Endothelial cell of coronary artery (primary cell): ENCODE measurements around the gene EIF5AL1. TPM values are rescaled to one million over a fixed set of nuclear protein-coding genes. Genes with fewer than 3 reads are reported as not detected.

Source experiments
- total RNA-seq: library from RNA; depleted of rRNA; stranded (reverse); fragments of >200 nt; gene quantifications from 2 replicates; pipeline ENCODE4 v1.2.3, GENCODE V29; 2014

Gene EIF5AL1
- 0.38 and 0.45 TPM in 2 replicates for total RNA-seq

DNA sequence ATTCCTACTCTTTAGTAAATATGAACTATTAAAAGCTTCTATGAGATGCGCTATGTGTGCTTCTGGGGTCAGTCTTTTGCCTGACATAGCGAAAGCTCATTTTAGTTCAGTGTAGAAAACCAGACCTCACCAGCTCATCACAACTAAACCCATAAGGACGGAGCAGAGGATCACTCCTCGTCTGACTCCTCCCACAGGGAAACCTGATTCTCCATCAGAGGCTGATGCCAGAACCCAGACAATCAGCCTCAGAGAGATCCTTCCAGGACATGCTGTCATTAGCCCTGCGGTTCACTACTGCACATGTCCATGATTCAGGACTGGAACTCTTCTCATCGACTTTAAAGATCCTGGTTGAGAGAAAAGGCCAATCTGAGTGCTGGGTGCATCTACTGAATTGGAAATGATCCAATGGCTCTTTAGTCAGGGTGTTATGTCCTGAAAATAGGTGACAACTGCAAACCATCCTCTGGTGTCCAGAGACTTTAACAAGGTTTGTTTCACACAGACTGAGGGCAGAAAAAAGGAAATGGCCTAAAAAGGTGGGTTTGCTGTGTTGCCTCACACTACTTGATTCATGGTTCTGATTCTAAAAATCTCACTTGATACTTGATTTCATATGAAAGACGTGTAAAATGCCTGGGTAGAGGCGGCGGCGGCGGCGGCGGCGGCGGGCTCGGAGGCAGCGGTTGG, at the start of gene EIF5AL1:
Gene EIF5AL1, plus strand, starts transcription at position 643 of the 693 bp plus-strand sequence. CDS start 117 bp downstream, outside the sequence.

GRCh38 chr10:79560160-79560709, 47.9 kb downstream of the EIF5AL1 start, which contains the start of gene SFTPA2:
TSS of gene SFTPA2 (minus strand) at chr10:79560407. CDS start at chr10:79559483, 924 bp downstream.

Other genes starting within 250 kb of the EIF5AL1 start
- 16.0 and 17.3 TPM in 2 replicates for gene PPIF, start 165.1 kb upstream of the EIF5AL1 start, total RNA-seq
- 2.8 and 4.9 TPM in 2 replicates for gene ZCCHC24, start 66.9 kb upstream of the EIF5AL1 start, total RNA-seq
- not detected in 2 replicates for gene SFTPA2, start 47.9 kb downstream of the EIF5AL1 start, total RNA-seq
- not detected in 2 replicates for gene SFTPA1, start 98.4 kb downstream of the EIF5AL1 start, total RNA-seq
- 0.09 TPM in 2 replicates for gene NUTM2B, start 190.7 kb downstream of the EIF5AL1 start, total RNA-seq